ENCODE measurements around the gene PDHB. TPM values are rescaled to one million over a fixed set of nuclear protein-coding genes. Genes with fewer than 3 reads are reported as not detected.

Gene PDHB
- total and polyA plus RNA-seq, 10 of the 15 experiments (the other 5 are each of a cell fraction or from before 2014, with no cell fraction given) = 62.9 to 224 (median 93.2) TPM

DNA sequence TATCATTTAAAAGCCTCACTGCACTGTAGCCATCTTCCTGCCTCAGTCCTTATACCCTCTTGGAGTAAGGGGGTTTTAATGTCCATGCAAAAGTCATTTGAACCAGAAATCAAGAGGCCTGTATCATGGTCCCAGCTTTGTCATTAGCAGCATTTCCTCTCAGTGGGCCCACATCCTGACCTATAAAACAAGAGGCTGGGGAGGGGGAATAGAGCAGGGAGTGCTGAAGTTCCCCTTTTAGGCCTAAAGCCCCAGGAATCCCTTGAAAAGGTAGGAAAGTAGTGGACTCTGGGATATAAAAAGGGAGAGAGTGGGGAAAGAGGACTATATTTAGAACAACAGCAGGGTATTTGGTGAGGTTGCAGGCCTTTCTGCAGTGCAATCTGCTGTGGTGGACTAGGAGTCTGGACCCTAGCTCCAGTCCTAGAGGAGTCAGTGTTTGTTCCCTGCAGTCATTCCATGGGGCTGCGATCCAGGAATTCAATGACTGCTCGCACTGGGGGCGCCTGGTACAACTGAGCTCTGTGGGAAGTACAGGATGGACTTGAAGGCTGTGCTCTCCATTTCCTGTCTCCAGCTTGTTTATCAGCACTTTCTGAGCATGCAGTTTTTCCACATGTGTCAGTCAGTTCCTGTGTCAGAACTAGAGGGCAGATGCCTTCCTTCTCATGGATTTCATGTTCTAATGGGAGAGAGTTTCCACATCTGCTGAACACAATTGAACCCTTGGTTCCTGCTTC, 46.8 kb downstream of the PDHB start (continued):
- TF ChIP-seq HDAC6 (IDR thresholded peaks at IDR 0.05; ENCODE audit: unreplicated experiment) (no peak), MYB (IDR thresholded peaks at IDR 0.05; ENCODE audit: borderline replicate concordance, low read depth, low read length) (no peak), ZNF622 (IDR thresholded peaks at IDR 0.05) (no peak), MEF2B (IDR thresholded peaks at IDR 0.05; ENCODE audit: partially characterized antibody, poor library complexity, severe bottlenecking) (no peak), NFXL1 (IDR thresholded peaks at IDR 0.05; ENCODE audit: borderline replicate concordance) (no peak), CEBPZ (IDR thresholded peaks at IDR 0.05; ENCODE audit: low read depth, low read length) (no peak), WRNIP1 (IDR thresholded peaks at IDR 0.05; ENCODE audit: borderline replicate concordance, low read depth, low read length) (no peak), BCL11A (IDR thresholded peaks at IDR 0.05; ENCODE audit: low read depth, low read length) (no peak), ZNF384 (IDR thresholded peaks at IDR 0.05; ENCODE audit: borderline replicate concordance, low read depth, low read length) (no peak), IKZF2 (IDR thresholded peaks at IDR 0.05) (no peak), RFX5 (IDR thresholded peaks at IDR 0.05; ENCODE audit: low read depth, low read length) (no peak), BHLHE40 (IDR thresholded peaks at IDR 0.05; ENCODE audit: borderline replicate concordance in 1 of 2, low read depth in 2 of 2, low read length in 1 of 2) (no peak)
- TF ChIP-seq, protein P1, sequence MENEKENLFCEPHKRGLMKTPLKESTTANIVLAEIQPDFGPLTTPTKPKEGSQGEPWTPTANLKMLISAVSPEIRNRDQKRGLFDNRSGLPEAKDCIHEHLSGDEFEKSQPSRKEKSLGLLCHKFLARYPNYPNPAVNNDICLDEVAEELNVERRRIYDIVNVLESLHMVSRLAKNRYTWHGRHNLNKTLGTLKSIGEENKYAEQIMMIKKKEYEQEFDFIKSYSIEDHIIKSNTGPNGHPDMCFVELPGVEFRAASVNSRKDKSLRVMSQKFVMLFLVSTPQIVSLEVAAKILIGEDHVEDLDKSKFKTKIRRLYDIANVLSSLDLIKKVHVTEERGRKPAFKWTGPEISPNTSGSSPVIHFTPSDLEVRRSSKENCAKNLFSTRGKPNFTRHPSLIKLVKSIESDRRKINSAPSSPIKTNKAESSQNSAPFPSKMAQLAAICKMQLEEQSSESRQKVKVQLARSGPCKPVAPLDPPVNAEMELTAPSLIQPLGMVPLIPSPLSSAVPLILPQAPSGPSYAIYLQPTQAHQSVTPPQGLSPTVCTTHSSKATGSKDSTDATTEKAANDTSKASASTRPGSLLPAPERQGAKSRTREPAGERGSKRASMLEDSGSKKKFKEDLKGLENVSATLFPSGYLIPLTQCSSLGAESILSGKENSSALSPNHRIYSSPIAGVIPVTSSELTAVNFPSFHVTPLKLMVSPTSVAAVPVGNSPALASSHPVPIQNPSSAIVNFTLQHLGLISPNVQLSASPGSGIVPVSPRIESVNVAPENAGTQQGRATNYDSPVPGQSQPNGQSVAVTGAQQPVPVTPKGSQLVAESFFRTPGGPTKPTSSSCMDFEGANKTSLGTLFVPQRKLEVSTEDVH (IDR thresholded peaks at IDR 0.05; ENCODE audit: low read depth, partially characterized antibody) = no peak

All from GM12878 (cell line).